OCI-LY3 (cell line): ENCODE measurements around the gene RASA4.
"Not testable (repeated sequence)": the region's sequence is repeated elsewhere in the genome, so short reads cannot be mapped to it uniquely, and the experiment has no call there.

Experiments used
- H2AFZ ChIP-seq: fragments of 200-600, 300-600 bp; shearing (Covaris generic); 2 replicates; pipeline ENCODE4 v1.6.0; 2014; ENCODE audit warnings: antibody characterized with exemption, low read depth, low read length
- H3K27ac ChIP-seq: fragments of 200-600, 300-600 bp; sonication (generic); 2 replicates; pipeline ENCODE4 v1.5.1; 2014; ENCODE audit warnings: mild to moderate bottlenecking, low read length, moderate library complexity, mixed read lengths
- H3K27me3 ChIP-seq: fragments of 200-600, 300-600 bp; sonication (generic); 2 replicates; pipeline ENCODE4 v1.6.1; 2014; ENCODE audit warnings: low read depth, low read length, mixed read lengths
- H3K36me3 ChIP-seq: fragments of 200-600, 300-600 bp; sonication (generic); replicated peaks from 2 replicates; pipeline ENCODE3; 2014; ENCODE audit warnings: low read depth, low read length, mixed read lengths
- H3K4me1 ChIP-seq: fragments of 300-600, 200-600 bp; sonication (generic); 2 replicates; pipeline ENCODE4 v1.6.1; 2014; ENCODE audit warnings: low read length, mixed read lengths
- H3K4me2 ChIP-seq: fragments of 200-600, 300-600 bp; sonication (generic); 2 replicates; pipeline ENCODE4 v1.6.1; 2014; ENCODE audit warnings: low read length, mixed read lengths
- H3K4me3 ChIP-seq: fragments of 300-600, 200-600 bp; sonication (generic); 2 replicates; pipeline ENCODE4 v1.5.1; 2014; ENCODE audit warnings: antibody characterized with exemption, mild to moderate bottlenecking, low read length, moderate library complexity
- H3K79me2 ChIP-seq: fragments of 300-600, 200-600 bp; shearing (Covaris generic); 2 replicates; pipeline ENCODE4 v1.6.1; 2014; ENCODE audit warnings: mild to moderate bottlenecking, low read length, mixed read lengths
- H3K9ac ChIP-seq: fragments of 300-600, 200-600 bp; shearing (Covaris generic); 2 replicates; pipeline ENCODE4 v1.6.0; 2014; ENCODE audit warnings: mild to moderate bottlenecking, low read length, moderate library complexity
- H3K9me3 ChIP-seq: fragments of 200-600, 300-600 bp; shearing (Covaris generic); 2 replicates; pipeline ENCODE4 v1.6.1; 2014; ENCODE audit warnings: low read length, mixed read lengths; ENCODE audit not compliant: insufficient read depth
- H4K20me1 ChIP-seq: fragments of 200-600, 300-600 bp; sonication (generic); 2 replicates; pipeline ENCODE4 v1.6.1; 2016; ENCODE audit warnings: low read length, mixed read lengths; ENCODE audit not compliant: insufficient read depth
- CTCF ChIP-seq: fragments of 200-600, 300-600 bp; sonication (generic); IDR thresholded peaks from 2 replicates; pipeline ENCODE4 v1.5.1; 2014; ENCODE audit warnings: antibody characterized with exemption, low read length, low read depth

RASA4 gene

GRCh38 chr7:102572261-102573239 is 44.0 kb downstream of the RASA4 start, which contains the start of gene POLR2J3:
POLR2J3 (minus strand) TSS chr7:102572583; CDS start chr7:102572521, 62 bp downstream.
- not testable (repeated sequence) for H3K36me3 ChIP-seq, H3K4me1 ChIP-seq, H4K20me1 ChIP-seq, H3K79me2 ChIP-seq, H2AFZ ChIP-seq, H3K27ac ChIP-seq, H3K4me2 ChIP-seq, H3K9me3 ChIP-seq, H3K27me3 ChIP-seq
- TF ChIP-seq CTCF = peak; percentile 18; the same call in 1 of the 2 replicates
- H3K9ac ChIP-seq = peak within 1 kb of the TSS; percentile 63; the same call in 1 of the 2 replicates
- H3K4me3 ChIP-seq = peak within 1 kb of the TSS; percentile 75

GRCh38 chr7:102568620-102569019 is 47.9 kb downstream of the RASA4 start:
- not testable (repeated sequence) for H3K4me2 ChIP-seq, H3K9me3 ChIP-seq, H3K27ac ChIP-seq, H3K4me1 ChIP-seq, H4K20me1 ChIP-seq, H2AFZ ChIP-seq, H3K79me2 ChIP-seq, H3K4me3 ChIP-seq, H3K9ac ChIP-seq, H3K27me3 ChIP-seq, H3K36me3 ChIP-seq

GRCh38 chr7:102550808-102551422 is 65.6 kb downstream of the RASA4 start, which contains the start of gene SPDYE2:
SPDYE2 (plus strand) TSS chr7:102551226; CDS start chr7:102553256, 2,030 bp downstream.
- H3K9ac ChIP-seq, H3K27me3 ChIP-seq, H4K20me1 ChIP-seq, H3K27ac ChIP-seq, H3K36me3 ChIP-seq, H3K4me2 ChIP-seq, H2AFZ ChIP-seq, H3K79me2 ChIP-seq, H3K4me3 ChIP-seq, H3K9me3 ChIP-seq, H3K4me1 ChIP-seq: not testable (repeated sequence)

GRCh38 chr7:102546353-102546752 is 70.2 kb downstream of the RASA4 start:
- H3K9ac ChIP-seq, H3K4me2 ChIP-seq, H4K20me1 ChIP-seq, H3K36me3 ChIP-seq, H3K79me2 ChIP-seq, H3K27ac ChIP-seq, H2AFZ ChIP-seq, H3K4me3 ChIP-seq, H3K4me1 ChIP-seq, H3K9me3 ChIP-seq, H3K27me3 ChIP-seq: not testable (repeated sequence)

- H3K4me3 ChIP-seq, H3K9ac ChIP-seq, H2AFZ ChIP-seq, H4K20me1 ChIP-seq, H3K27ac ChIP-seq, H3K79me2 ChIP-seq, H3K27me3 ChIP-seq, H3K36me3 ChIP-seq, H3K4me2 ChIP-seq, H3K9me3 ChIP-seq, H3K4me1 ChIP-seq: not testable (repeated sequence)
These were observed 71.3 kb downstream of the RASA4 start for GRCh38 chr7:102545288-102545687.

- H3K9ac ChIP-seq, H3K27ac ChIP-seq, H3K4me3 ChIP-seq: not testable (repeated sequence)
These were observed 72.2 kb downstream of the RASA4 start for GRCh38 chr7:102544372-102544771.

GRCh38 chr7:102543596-102543995 is 73.0 kb downstream of the RASA4 start, which contains the start of gene UPK3BL2:
UPK3BL2 (minus strand) TSS chr7:102543696; CDS start chr7:102543636, 60 bp downstream.
- H3K4me2 ChIP-seq, H3K27ac ChIP-seq, H2AFZ ChIP-seq, H3K9ac ChIP-seq, H3K9me3 ChIP-seq, H3K79me2 ChIP-seq, H3K4me1 ChIP-seq, H3K36me3 ChIP-seq, H3K4me3 ChIP-seq, H4K20me1 ChIP-seq, H3K27me3 ChIP-seq: not testable (repeated sequence)

More at GRCh38 chr7:102544372-102544771, 72.2 kb downstream of the RASA4 start:
- not testable (repeated sequence) for H2AFZ ChIP-seq, H3K27me3 ChIP-seq, H3K36me3 ChIP-seq, H3K4me2 ChIP-seq, H3K79me2 ChIP-seq, H3K4me1 ChIP-seq, H3K9me3 ChIP-seq, H4K20me1 ChIP-seq

GRCh38 chr7:102542771-102543170 is 73.8 kb downstream of the RASA4 start:
- H3K27me3 ChIP-seq, H2AFZ ChIP-seq, H3K79me2 ChIP-seq, H3K36me3 ChIP-seq, H3K4me3 ChIP-seq, H3K4me1 ChIP-seq, H3K4me2 ChIP-seq, H3K27ac ChIP-seq, H3K9me3 ChIP-seq, H3K9ac ChIP-seq, H4K20me1 ChIP-seq: not testable (repeated sequence)
